Measurements from ENCODE around the gene STIL. TPM values are rescaled to one million over a fixed set of nuclear protein-coding genes. Genes with fewer than 3 reads are reported as not detected.

The STIL gene
- total RNA-seq, 1 experiment from 2014 or later = 26.4 TPM

DNA sequence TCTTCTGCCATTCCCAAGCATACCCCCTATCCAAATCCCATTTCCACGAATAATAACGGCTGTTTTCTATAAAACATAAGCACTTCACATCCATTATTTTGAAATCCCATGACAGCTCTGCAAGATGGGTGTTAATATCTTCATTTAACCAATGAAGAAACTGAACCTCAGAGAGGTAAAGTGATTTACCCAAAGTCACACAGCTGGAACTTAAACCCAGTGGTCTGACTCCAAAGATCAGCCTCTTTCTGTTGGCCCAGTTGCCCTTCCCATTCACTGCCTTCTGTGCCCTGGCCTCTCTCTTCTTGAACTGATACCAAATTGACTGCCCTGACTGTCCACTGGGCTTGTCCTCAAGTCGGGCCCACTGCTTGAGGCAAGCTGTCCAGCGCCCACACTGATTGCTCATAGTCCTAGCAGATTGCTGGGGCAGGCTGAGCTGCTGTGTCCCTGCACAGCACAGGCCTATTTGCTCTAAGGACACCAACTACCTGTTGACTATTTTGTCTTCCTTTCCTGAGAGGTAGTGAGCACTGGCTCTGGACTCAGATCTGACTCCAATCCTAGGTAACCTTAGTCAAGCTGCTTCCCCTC, 101.2 kb downstream of the STIL start:
- POLR2A ChIA-PET = no interaction called here
- TF ChIP-seq, protein P1, sequence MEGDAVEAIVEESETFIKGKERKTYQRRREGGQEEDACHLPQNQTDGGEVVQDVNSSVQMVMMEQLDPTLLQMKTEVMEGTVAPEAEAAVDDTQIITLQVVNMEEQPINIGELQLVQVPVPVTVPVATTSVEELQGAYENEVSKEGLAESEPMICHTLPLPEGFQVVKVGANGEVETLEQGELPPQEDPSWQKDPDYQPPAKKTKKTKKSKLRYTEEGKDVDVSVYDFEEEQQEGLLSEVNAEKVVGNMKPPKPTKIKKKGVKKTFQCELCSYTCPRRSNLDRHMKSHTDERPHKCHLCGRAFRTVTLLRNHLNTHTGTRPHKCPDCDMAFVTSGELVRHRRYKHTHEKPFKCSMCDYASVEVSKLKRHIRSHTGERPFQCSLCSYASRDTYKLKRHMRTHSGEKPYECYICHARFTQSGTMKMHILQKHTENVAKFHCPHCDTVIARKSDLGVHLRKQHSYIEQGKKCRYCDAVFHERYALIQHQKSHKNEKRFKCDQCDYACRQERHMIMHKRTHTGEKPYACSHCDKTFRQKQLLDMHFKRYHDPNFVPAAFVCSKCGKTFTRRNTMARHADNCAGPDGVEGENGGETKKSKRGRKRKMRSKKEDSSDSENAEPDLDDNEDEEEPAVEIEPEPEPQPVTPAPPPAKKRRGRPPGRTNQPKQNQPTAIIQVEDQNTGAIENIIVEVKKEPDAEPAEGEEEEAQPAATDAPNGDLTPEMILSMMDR (IDR thresholded peaks at IDR 0.05; ENCODE audit: insufficient read depth in 1 of 2, low read depth in 1 of 2, low read length in 1 of 2, severe bottlenecking in 1 of 2, unreplicated experiment in 1 of 2) = no peak
- intact Hi-C loops (cut with micrococcal nuclease; ENCODE audit: unreplicated experiment) = no loop called here
- no peaks in the 10 kb centered on the region for H3K27me3 Mint-ChIP-seq (ENCODE audit: insufficient read depth, unreplicated experiment)
- H3K36me3 Mint-ChIP-seq (ENCODE audit: insufficient read depth, unreplicated experiment) = peaks cover 9% of the 10 kb centered on the region
- H3K9me3 ChIP-seq = no peaks in the 10 kb centered on the region
- no peak overlapping the region for H3K4me3 ChIP-seq (ENCODE audit: low read depth, low read length)
- no peaks in the 10 kb centered on the region for H3K9me3 Mint-ChIP-seq (ENCODE audit: unreplicated experiment)
- CTCF ChIA-PET = no interaction called here
- BruUV-seq (replicated peaks) = no TSS peak
- no peaks in the 10 kb centered on the region for H3K36me3 ChIP-seq (ENCODE audit: control insufficient read depth, insufficient read depth, low read length)
- H3K4me3 Mint-ChIP-seq (ENCODE audit: unreplicated experiment) = no peak overlapping the region
- peaks cover 16% of the 10 kb centered on the region for H3K4me1 ChIP-seq
- DNase-seq = no peak
- H3K27me3 ChIP-seq (replicated peaks; ENCODE audit: control insufficient read depth, insufficient read depth, low read length) = no peaks in the 10 kb centered on the region
- H3K27ac Mint-ChIP-seq (ENCODE audit: unreplicated experiment) = no peak overlapping the region
- peaks cover 20% of the 10 kb centered on the region for H3K4me1 Mint-ChIP-seq (ENCODE audit: low read depth, unreplicated experiment)

DNA sequence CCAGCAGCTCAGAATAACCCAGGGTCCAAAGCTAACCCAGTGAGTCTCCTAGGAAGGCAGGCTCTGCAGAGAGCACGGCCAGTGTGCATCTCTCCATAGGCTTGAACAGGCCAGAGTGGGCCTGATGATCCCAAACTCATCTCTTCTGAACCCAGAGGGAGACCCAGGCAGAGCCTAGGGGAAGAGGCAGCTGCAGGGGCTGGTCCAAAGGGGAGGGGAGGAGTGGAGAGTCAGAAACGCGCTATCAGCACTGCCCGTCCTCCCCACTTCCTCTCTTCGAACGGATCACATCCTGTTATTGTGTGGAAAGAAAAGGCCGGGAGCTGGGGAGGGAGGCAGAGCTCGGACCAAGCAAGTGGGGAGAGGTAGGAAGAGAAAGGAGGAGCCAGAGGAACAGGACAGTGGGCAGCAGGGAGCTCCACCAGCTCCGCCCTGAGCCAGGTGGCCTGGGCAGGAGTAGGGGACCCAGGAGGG, 102.1 kb downstream of the STIL start:
- H3K4me3 Mint-ChIP-seq (ENCODE audit: unreplicated experiment) = no peak overlapping the region

GRCh38 chr1:47210666-47211065, 103.3 kb downstream of the STIL start:
- BruUV-seq (replicated peaks) = no TSS peak
- Mint-ChIP-seq H3K36me3 (ENCODE audit: insufficient read depth, unreplicated experiment) (peaks cover 9% of the 10 kb centered on the region), H3K4me3 (ENCODE audit: unreplicated experiment) (no peak overlapping the region), H3K4me1 (ENCODE audit: low read depth, unreplicated experiment) (peaks cover 8% of the 10 kb centered on the region), H3K27me3 (ENCODE audit: insufficient read depth, unreplicated experiment) (no peaks in the 10 kb centered on the region), H3K27ac (ENCODE audit: unreplicated experiment) (no peak overlapping the region), H3K9me3 (ENCODE audit: unreplicated experiment) (no peaks in the 10 kb centered on the region)
- Histone ChIP-seq H3K27me3 (replicated peaks; ENCODE audit: control insufficient read depth, insufficient read depth, low read length) (no peaks in the 10 kb centered on the region), H3K4me3 (ENCODE audit: low read depth, low read length) (no peak overlapping the region), H3K4me1 (peaks cover 4% of the 10 kb centered on the region), H3K36me3 (ENCODE audit: control insufficient read depth, insufficient read depth, low read length) (no peaks in the 10 kb centered on the region), H3K9me3 (no peaks in the 10 kb centered on the region)
- TF ChIP-seq, protein P1 (IDR thresholded peaks at IDR 0.05; ENCODE audit: insufficient read depth in 1 of 2, low read depth in 1 of 2, low read length in 1 of 2, severe bottlenecking in 1 of 2, unreplicated experiment in 1 of 2) = no peak
- no peak for DNase-seq
- intact Hi-C loops (cut with micrococcal nuclease; ENCODE audit: unreplicated experiment) = no loop called here
- ChIA-PET CTCF (interaction anchor here (1.2 kb wide), 1 partner anchor 31 kb away, joined by 3 read pairs; no protein-coding TSS in a partner anchor), POLR2A (interaction anchor here (0.8 kb wide), 1 partner anchor 32 kb away, joined by 4 read pairs; no protein-coding TSS in a partner anchor)

More for the DNA sequence above, 102.1 kb downstream of the STIL start:
- peaks cover 20% of the 10 kb centered on the region for H3K4me1 Mint-ChIP-seq (ENCODE audit: low read depth, unreplicated experiment)
- peaks cover 9% of the 10 kb centered on the region for H3K36me3 Mint-ChIP-seq (ENCODE audit: insufficient read depth, unreplicated experiment)
- no peaks in the 10 kb centered on the region for H3K27me3 Mint-ChIP-seq (ENCODE audit: insufficient read depth, unreplicated experiment)
- no peaks in the 10 kb centered on the region for H3K9me3 Mint-ChIP-seq (ENCODE audit: unreplicated experiment)
- BruUV-seq (replicated peaks) = no TSS peak
- Histone ChIP-seq H3K4me1 (peaks cover 16% of the 10 kb centered on the region), H3K4me3 (ENCODE audit: low read depth, low read length) (no peak overlapping the region), H3K27me3 (replicated peaks; ENCODE audit: control insufficient read depth, insufficient read depth, low read length) (no peaks in the 10 kb centered on the region), H3K9me3 (no peaks in the 10 kb centered on the region), H3K36me3 (ENCODE audit: control insufficient read depth, insufficient read depth, low read length) (no peaks in the 10 kb centered on the region)
- CTCF ChIA-PET = interaction anchor here (1.2 kb wide), 1 partner anchor 33 kb away, joined by 3 read pairs; no protein-coding TSS in a partner anchor
- H3K27ac Mint-ChIP-seq (ENCODE audit: unreplicated experiment) = no peak overlapping the region
- intact Hi-C loops (cut with micrococcal nuclease; ENCODE audit: unreplicated experiment) = no loop called here
- POLR2A ChIA-PET = no interaction called here
- TF ChIP-seq, protein P1 (IDR thresholded peaks at IDR 0.05; ENCODE audit: insufficient read depth in 1 of 2, low read depth in 1 of 2, low read length in 1 of 2, severe bottlenecking in 1 of 2, unreplicated experiment in 1 of 2) = no peak
- no peak for DNase-seq
